OCI-LY3 (cell line): ENCODE measurements around the gene ZC3H18.
A peak's percentile ranks its signal among the peaks of the same experiment; 100 is the strongest.

Experiments used
- H2AFZ ChIP-seq: fragments of 200-600, 300-600 bp; shearing (Covaris generic); 2 replicates; pipeline ENCODE4 v1.6.0; 2014; ENCODE audit warnings: antibody characterized with exemption, low read depth, low read length
- H3K27ac ChIP-seq: fragments of 200-600, 300-600 bp; sonication (generic); 2 replicates; pipeline ENCODE4 v1.5.1; 2014; ENCODE audit warnings: mild to moderate bottlenecking, low read length, moderate library complexity, mixed read lengths
- H3K27me3 ChIP-seq: fragments of 200-600, 300-600 bp; sonication (generic); 2 replicates; pipeline ENCODE4 v1.6.1; 2014; ENCODE audit warnings: low read depth, low read length, mixed read lengths
- H3K36me3 ChIP-seq: fragments of 200-600, 300-600 bp; sonication (generic); replicated peaks from 2 replicates; pipeline ENCODE3; 2014; ENCODE audit warnings: low read depth, low read length, mixed read lengths
- H3K4me1 ChIP-seq: fragments of 300-600, 200-600 bp; sonication (generic); 2 replicates; pipeline ENCODE4 v1.6.1; 2014; ENCODE audit warnings: low read length, mixed read lengths
- H3K4me2 ChIP-seq: fragments of 200-600, 300-600 bp; sonication (generic); 2 replicates; pipeline ENCODE4 v1.6.1; 2014; ENCODE audit warnings: low read length, mixed read lengths
- H3K4me3 ChIP-seq: fragments of 300-600, 200-600 bp; sonication (generic); 2 replicates; pipeline ENCODE4 v1.5.1; 2014; ENCODE audit warnings: antibody characterized with exemption, mild to moderate bottlenecking, low read length, moderate library complexity
- H3K79me2 ChIP-seq: fragments of 300-600, 200-600 bp; shearing (Covaris generic); 2 replicates; pipeline ENCODE4 v1.6.1; 2014; ENCODE audit warnings: mild to moderate bottlenecking, low read length, mixed read lengths
- H3K9ac ChIP-seq: fragments of 300-600, 200-600 bp; shearing (Covaris generic); 2 replicates; pipeline ENCODE4 v1.6.0; 2014; ENCODE audit warnings: mild to moderate bottlenecking, low read length, moderate library complexity
- H3K9me3 ChIP-seq: fragments of 200-600, 300-600 bp; shearing (Covaris generic); 2 replicates; pipeline ENCODE4 v1.6.1; 2014; ENCODE audit warnings: low read length, mixed read lengths; ENCODE audit not compliant: insufficient read depth
- H4K20me1 ChIP-seq: fragments of 200-600, 300-600 bp; sonication (generic); 2 replicates; pipeline ENCODE4 v1.6.1; 2016; ENCODE audit warnings: low read length, mixed read lengths; ENCODE audit not compliant: insufficient read depth
- CTCF ChIP-seq: fragments of 200-600, 300-600 bp; sonication (generic); IDR thresholded peaks from 2 replicates; pipeline ENCODE4 v1.5.1; 2014; ENCODE audit warnings: antibody characterized with exemption, low read length, low read depth
- EZH2phosphoT487 ChIP-seq: fragments of 200-600 bp; shearing (Covaris generic); IDR thresholded peaks from 2 replicates; pipeline ENCODE4 v1.6.1; 2018; ENCODE audit warnings: antibody characterized with exemption, mixed run types, low read depth

ZC3H18 gene

GRCh38 chr16:88569985-88570690, at the start of gene ZC3H18:
TSS of gene ZC3H18 (plus strand) at chr16:88570403. CDS start at chr16:88577124, 6,721 bp downstream.
- Histone ChIP-seq H3K9ac (peak within 1 kb of the TSS; percentile 73), H4K20me1 (peaks cover 12% of the 10 kb centered on the region), H3K27ac (peak within 1 kb of the TSS; percentile 29; the same call in 1 of the 2 replicates), H3K4me2 (peak within 1 kb of the TSS; percentile 95), H3K9me3 (no peaks in the 10 kb centered on the region), H3K4me3 (peak within 1 kb of the TSS; percentile 99), H3K36me3 (peaks cover 8% of the 10 kb centered on the region), H3K27me3 (no peaks in the 10 kb centered on the region), H3K4me1 (peaks cover 16% of the 10 kb centered on the region), H3K79me2 (peaks cover 57% of the 10 kb centered on the region), H2AFZ (peak within 1 kb of the TSS; percentile 27; the same call in 1 of the 2 replicates)
- TF ChIP-seq EZH2phosphoT487 = no peak
- TF ChIP-seq CTCF = no peak

GRCh38 chr16:88521674-88522073, 48.5 kb upstream of the ZC3H18 start:
- H3K9me3 ChIP-seq = no peaks in the 10 kb centered on the region
- H3K4me3 ChIP-seq = no peak overlapping the region
- no peaks in the 10 kb centered on the region for H3K27me3 ChIP-seq
- no peaks in the 10 kb centered on the region for H3K79me2 ChIP-seq
- no peaks in the 10 kb centered on the region for H3K36me3 ChIP-seq
- no peak overlapping the region for H3K9ac ChIP-seq
- no peaks in the 10 kb centered on the region for H3K4me1 ChIP-seq
- TF ChIP-seq CTCF (no peak), EZH2phosphoT487 (no peak)
- H3K27ac ChIP-seq = no peak overlapping the region
- H4K20me1 ChIP-seq = peaks cover 4% of the 10 kb centered on the region; the same call in 1 of the 2 replicates
- no peak overlapping the region for H2AFZ ChIP-seq
- no peak overlapping the region for H3K4me2 ChIP-seq

- H3K27ac ChIP-seq = no peak overlapping the region
- H3K9me3 ChIP-seq = no peaks in the 10 kb centered on the region
- H3K36me3 ChIP-seq = no peaks in the 10 kb centered on the region
- H3K4me1 ChIP-seq = no peaks in the 10 kb centered on the region
- H4K20me1 ChIP-seq = peaks cover 4% of the 10 kb centered on the region; the same call in 1 of the 2 replicates
- TF ChIP-seq EZH2phosphoT487 (no peak), CTCF (no peak)
- no peak overlapping the region for H3K4me3 ChIP-seq
- no peak overlapping the region for H3K9ac ChIP-seq
- H3K4me2 ChIP-seq = no peak overlapping the region
- no peaks in the 10 kb centered on the region for H3K79me2 ChIP-seq
- H3K27me3 ChIP-seq = no peaks in the 10 kb centered on the region
- H2AFZ ChIP-seq = no peak overlapping the region
Observed at GRCh38 chr16:88522276-88522949, 47.8 kb upstream of the ZC3H18 start.

GRCh38 chr16:88523309-88524161, 46.7 kb upstream of the ZC3H18 start:
- Histone ChIP-seq H3K4me1 (no peaks in the 10 kb centered on the region), H3K27me3 (no peaks in the 10 kb centered on the region), H3K9ac (no peak overlapping the region), H3K27ac (no peak overlapping the region), H4K20me1 (peaks cover 4% of the 10 kb centered on the region; the same call in 1 of the 2 replicates), H3K36me3 (no peaks in the 10 kb centered on the region), H3K79me2 (no peaks in the 10 kb centered on the region), H3K9me3 (no peaks in the 10 kb centered on the region), H3K4me2 (no peak overlapping the region), H2AFZ (no peak overlapping the region), H3K4me3 (no peak overlapping the region)
- no peak for TF ChIP-seq CTCF
- TF ChIP-seq EZH2phosphoT487 = no peak
